Gastroesophageal sphincter (tissue), 4 donors: ENCODE measurements around the gene ACTR1A. TPM values are rescaled to one million over a fixed set of nuclear protein-coding genes. Genes with fewer than 3 reads are reported as not detected.
"Not testable (repeated sequence)": the region's sequence is repeated elsewhere in the genome, so short reads cannot be mapped to it uniquely, and the experiment has no call there.

Source experiments
- ATAC-seq: fragments of 150-250 bp; one replicate; pipeline ENCODE4 v1.9.1; 2016; ENCODE audit warnings: mild to moderate bottlenecking, moderate library complexity
- H3K27ac ChIP-seq, 4 donors: fragments of 200-600 bp; sonication (generic) in 3 of 4; 1 replicate in 3 of 4; 2 replicates in 1 of 4; pipeline ENCODE4 v1.5.1; 2016 to 2019
- H3K27me3 ChIP-seq: fragments of 200-600 bp; sonication (generic); one replicate; pipeline ENCODE4 v1.5.1; 2019
- H3K36me3 ChIP-seq, 2 donors: fragments of 200-600 bp; sonication (generic); one replicate each; pipeline ENCODE4 v1.5.1; 2019; ENCODE audit warnings: control low read depth in 1 of 2
- H3K4me1 ChIP-seq, 3 donors: fragments of 200-600 bp; sonication (generic); 1 replicate in 2 of 3; 2 replicates in 1 of 3; pipeline ENCODE4 v1.5.1; 2016 to 2019; ENCODE audit warnings: control low read depth in 2 of 3
- H3K4me3 ChIP-seq, 2 donors: fragments of 200-600 bp; sonication (generic); one replicate each; pipeline ENCODE4 v1.5.1; 2019; ENCODE audit warnings: mild to moderate bottlenecking in 1 of 2, moderate library complexity in 1 of 2
- H3K9me3 ChIP-seq, 3 donors: fragments of 200-600 bp; sonication (generic); one replicate each; pipeline ENCODE4 v1.5.1; 2017 to 2019; ENCODE audit warnings: control low read depth in 2 of 3
- CTCF ChIP-seq, 4 experiments: fragments of 200-600 bp in 2 of 4; fragments of 450-650 bp in 2 of 4; sonication (generic) in 1 of 4; IDR thresholded peaks; one replicate each; pipeline ENCODE4 v1.5.1; 2017 to 2019; ENCODE audit warnings: antibody characterized with exemption in 4 of 4, mild to moderate bottlenecking in 2 of 4, moderate library complexity in 2 of 4
- EP300 ChIP-seq: sonication (generic); formaldehyde crosslinking; IDR thresholded peaks from one replicate; pipeline ENCODE4 v1.6.1; 2017; ENCODE audit warnings: antibody characterized with exemption, mild to moderate bottlenecking
- POLR2A ChIP-seq, 2 donors: fragments of 450-650 bp; IDR thresholded peaks; one replicate each; pipeline ENCODE4 v1.6.1; 2017; ENCODE audit warnings: antibody characterized with exemption in 2 of 2, mild to moderate bottlenecking in 2 of 2, moderate library complexity in 1 of 2
- POLR2AphosphoS5 ChIP-seq: sonication (generic); formaldehyde crosslinking; IDR thresholded peaks from one replicate; pipeline ENCODE4 v1.6.1; 2017; ENCODE audit warnings: antibody characterized with exemption
- WGBS, 2 donors: methylation state at CpG; one replicate each; pipeline ENCODE4 v1.1.5; 2018; ENCODE audit warnings: low coverage in 1 of 2; 5-methylcytosine and 5-hydroxymethylcytosine counted together
- total RNA-seq, 4 donors: library from RNA; depleted of rRNA; stranded (reverse); fragments of >200 nt; gene quantifications; one replicate each; pipeline ENCODE4 v1.1.0, GENCODE V29; 2016

The ACTR1A gene
- total RNA-seq, 4 donors from 2014 or later = 157 to 221 (median 179) TPM

- WGBS, 2 donors = 1% methylated on average over 18 to 31 of the region's 47 CpGs
- Histone ChIP-seq H3K27ac (peak overlapping the region; percentile 30 to 93 (median 84)), H3K9me3 (no peaks in the 10 kb centered on the region), H3K4me3 (peak overlapping the region; percentile 74 to 90), H3K36me3 (peaks cover 0 to 10% of the 10 kb centered on the region in 2 donors), H3K4me1 (peaks cover 4 to 69% (median 27%) of the 10 kb centered on the region in 3 donors), H3K27me3 (no peaks in the 10 kb centered on the region)
- no peak for ATAC-seq
- no peak for TF ChIP-seq EP300
- TF ChIP-seq POLR2A (IDR thresholded peaks at IDR 0.05) = no peak
- TF ChIP-seq CTCF (IDR thresholded peaks at IDR 0.05) = no peak
- TF ChIP-seq POLR2AphosphoS5 = no peak
Observed at GRCh38 chr10:102504179-102504975, 1.9 kb upstream of the ACTR1A start.

GRCh38 chr10:102503264-102504178, 1.0 kb upstream of the ACTR1A start, which contains the start of gene SUFU:
Gene SUFU (plus strand): TSS chr10:102503972. CDS start chr10:102504153, 181 bp downstream.
- H3K27ac ChIP-seq = peak within 1 kb of the TSS; percentile 30 to 99 (median 90)
- H3K4me3 ChIP-seq = peak within 1 kb of the TSS; percentile 74 to 90
- H3K9me3 ChIP-seq = no peaks in the 10 kb centered on the region
- peak; percentile 78 for ATAC-seq
- 1 to 3% methylated on average over 9 to 10 of the region's 44 CpGs for WGBS, 2 donors
- no peaks in the 10 kb centered on the region for H3K27me3 ChIP-seq
- H3K4me1 ChIP-seq = peaks cover 4 to 73% (median 29%) of the 10 kb centered on the region in 3 donors
- no peak for TF ChIP-seq EP300
- TF ChIP-seq POLR2AphosphoS5 = peak; percentile 59
- TF ChIP-seq CTCF (IDR thresholded peaks at IDR 0.05) = peak; percentile 79 to 92 (median 89)
- peak; percentile 36 to 53 for TF ChIP-seq POLR2A (IDR thresholded peaks at IDR 0.05)
- peaks cover 0 to 1% of the 10 kb centered on the region in 2 donors for H3K36me3 ChIP-seq

GRCh38 chr10:102502029-102502336, 529 bp downstream of the ACTR1A start:
- ATAC-seq = peak; percentile 89
- WGBS, 2 donors = 0% methylated on average over 5 to 8 of the region's 19 CpGs
- Histone ChIP-seq H3K9me3 (no peaks in the 10 kb centered on the region), H3K36me3 (no peaks in the 10 kb centered on the region), H3K27me3 (no peaks in the 10 kb centered on the region), H3K4me1 (peaks cover 4 to 80% (median 26%) of the 10 kb centered on the region in 3 donors), H3K27ac (peak overlapping the region; percentile 88 to 99 (median 91)), H3K4me3 (peak overlapping the region; percentile 71 to 90)
- TF ChIP-seq POLR2A (IDR thresholded peaks at IDR 0.05) (peak in 1 of 2 donors; percentile 42), POLR2AphosphoS5 (peak; percentile 49), EP300 (no peak), CTCF (IDR thresholded peaks at IDR 0.05) (no peak)

GRCh38 chr10:102501201-102502028, 1.1 kb downstream of the ACTR1A start:
- Histone ChIP-seq H3K4me3 (peak overlapping the region; percentile 71 to 90), H3K9me3 (no peaks in the 10 kb centered on the region), H3K27me3 (no peaks in the 10 kb centered on the region), H3K27ac (peak overlapping the region; percentile 88 to 99 (median 91)), H3K4me1 (peaks cover 4 to 80% (median 26%) of the 10 kb centered on the region in 3 donors), H3K36me3 (no peaks in the 10 kb centered on the region)
- no peak for ATAC-seq
- TF ChIP-seq POLR2A (IDR thresholded peaks at IDR 0.05) (peak in 1 of 2 donors; percentile 59), EP300 (no peak), CTCF (IDR thresholded peaks at IDR 0.05) (no peak)
- 1 to 2% methylated on average over 20 to 22 of the region's 23 CpGs for WGBS, 2 donors

GRCh38 chr10:102500686-102501085, 1.8 kb downstream of the ACTR1A start:
- H3K4me1 ChIP-seq = peaks cover 4 to 81% (median 26%) of the 10 kb centered on the region in 3 donors
- WGBS, 2 donors = 97% methylated on average over 5 of the region's 13 CpGs; no CpG with 5 or more reads in 1 of the 2 donors

More at GRCh38 chr10:102500686-102501085, 1.8 kb downstream of the ACTR1A start:
- peak overlapping the region; percentile 61 to 93 (median 88) for H3K27ac ChIP-seq
- H3K36me3 ChIP-seq, ATAC-seq, H3K27me3 ChIP-seq, H3K9me3 ChIP-seq: not testable (repeated sequence)
- peak overlapping the region in 1 of 2 donors; percentile 90 for H3K4me3 ChIP-seq
